HG03108 (cell line): ENCODE data around the gene LOXHD1.

Source experiments
- ATAC-seq: cut with Tn5 transposase; IDR thresholded peaks from one replicate; pipeline ENCODE4 v1.9.1; 2021; ENCODE audit warnings: moderate library complexity; ENCODE audit not compliant: unreplicated experiment

Gene LOXHD1

GRCh38 chr18:46672062-46672970 is 15.3 kb upstream of the LOXHD1 start:
- ATAC-seq, result no peak

- no peak for ATAC-seq
Observed at GRCh38 chr18:46668694-46669093, 11.7 kb upstream of the LOXHD1 start.

GRCh38 chr18:46668135-46668534 is 11.1 kb upstream of the LOXHD1 start:
- no peak for ATAC-seq

GRCh38 chr18:46663539-46663938 is 6.5 kb upstream of the LOXHD1 start:
- ATAC-seq, result no peak

- no peak for ATAC-seq
Observed at GRCh38 chr18:46660957-46661749, 4.1 kb upstream of the LOXHD1 start.

- ATAC-seq, result no peak
Observed at GRCh38 chr18:46659484-46659883, 2.5 kb upstream of the LOXHD1 start.

- ATAC-seq, result no peak
Observed at GRCh38 chr18:46656326-46657114, 500 bp downstream of the LOXHD1 start.

GRCh38 chr18:46652372-46652771 is 4.6 kb downstream of the LOXHD1 start:
- ATAC-seq, result no peak

- no peak for ATAC-seq
Observed at GRCh38 chr18:46650681-46651080, 6.3 kb downstream of the LOXHD1 start.

- ATAC-seq, result no peak
Observed at GRCh38 chr18:46649071-46649862, 7.8 kb downstream of the LOXHD1 start.

GRCh38 chr18:46646468-46646867 is 10.6 kb downstream of the LOXHD1 start:
- no peak for ATAC-seq

GRCh38 chr18:46642561-46642960 is 14.5 kb downstream of the LOXHD1 start:
- ATAC-seq, result no peak

GRCh38 chr18:46641917-46642316 is 15.1 kb downstream of the LOXHD1 start:
- no peak for ATAC-seq

GRCh38 chr18:46639386-46639785 is 17.6 kb downstream of the LOXHD1 start:
- no peak for ATAC-seq

- ATAC-seq, result no peak
Observed at GRCh38 chr18:46636040-46636630, 20.9 kb downstream of the LOXHD1 start.

- ATAC-seq, result no peak
Observed at GRCh38 chr18:46632401-46633071, 24.5 kb downstream of the LOXHD1 start.

- ATAC-seq, result no peak
Observed at GRCh38 chr18:46630991-46631390, 26.0 kb downstream of the LOXHD1 start.

GRCh38 chr18:46630160-46630559 is 26.9 kb downstream of the LOXHD1 start:
- no peak for ATAC-seq

- ATAC-seq, result no peak
Observed at GRCh38 chr18:46629361-46629760, 27.7 kb downstream of the LOXHD1 start.
